Inferior parietal cortex (tissue), 1 donor: ENCODE measurements around the gene MRPL14.
A peak's percentile ranks its signal among the peaks of the same experiment; 100 is the strongest.
"Not testable (repeated sequence)": the region's sequence is repeated elsewhere in the genome, so short reads cannot be mapped to it uniquely, and the experiment has no call there.

ENCODE experiments used
- DNase-seq: peaks from one replicate; pipeline ENCODE4 v3.0.0-alpha.2; 2016; ENCODE audit errors: extremely low spot score

Gene MRPL14

GRCh38 chr6:44150317-44150917, 23.2 kb upstream of the MRPL14 start:
- no peak for DNase-seq

GRCh38 chr6:44149369-44150012, 22.2 kb upstream of the MRPL14 start:
- no peak for DNase-seq

GRCh38 chr6:44148306-44148705, 21.1 kb upstream of the MRPL14 start:
- DNase-seq = no peak

- no peak for DNase-seq
These were observed 20.0 kb upstream of the MRPL14 start for GRCh38 chr6:44147256-44147655.

GRCh38 chr6:44146685-44147084, 19.4 kb upstream of the MRPL14 start:
- DNase-seq = no peak

GRCh38 chr6:44145839-44146238, 18.6 kb upstream of the MRPL14 start:
- DNase-seq = no peak

GRCh38 chr6:44144536-44144935, 17.3 kb upstream of the MRPL14 start:
- not testable (repeated sequence) for DNase-seq

- no peak for DNase-seq
These were observed 16.5 kb upstream of the MRPL14 start for GRCh38 chr6:44143731-44144130.

- no peak for DNase-seq
These were observed 15.6 kb upstream of the MRPL14 start for GRCh38 chr6:44142835-44143234.

GRCh38 chr6:44139351-44139743, 12.1 kb upstream of the MRPL14 start:
- no peak for DNase-seq

- DNase-seq = no peak
These were observed 11.6 kb upstream of the MRPL14 start for GRCh38 chr6:44138717-44139350.

- DNase-seq = no peak
These were observed 8.6 kb upstream of the MRPL14 start for GRCh38 chr6:44135875-44136274.

GRCh38 chr6:44135173-44135758, 8.0 kb upstream of the MRPL14 start:
- DNase-seq = peak; percentile 32

- DNase-seq = no peak
These were observed 6.9 kb upstream of the MRPL14 start for GRCh38 chr6:44133981-44134711.

- peak; percentile 55 for DNase-seq
These were observed 6.0 kb upstream of the MRPL14 start for GRCh38 chr6:44133003-44133931.

- no peak for DNase-seq
These were observed 5.2 kb upstream of the MRPL14 start for GRCh38 chr6:44132476-44132875.

- no peak for DNase-seq
These were observed 4.6 kb upstream of the MRPL14 start for GRCh38 chr6:44131892-44132291.

- no peak for DNase-seq
These were observed 2.6 kb upstream of the MRPL14 start for GRCh38 chr6:44129841-44130322.

- DNase-seq = no peak
These were observed 1.0 kb upstream of the MRPL14 start for GRCh38 chr6:44128020-44128917.
